Karpas-422 (cell line): ENCODE results near the gene UBQLN1. TPM values are rescaled to one million over a fixed set of nuclear protein-coding genes. Genes with fewer than 3 reads are reported as not detected.
"Not testable (repeated sequence)": the region's sequence is repeated elsewhere in the genome, so short reads cannot be mapped to it uniquely, and the experiment has no call there.

Source experiments
- DNase-seq: peaks from one replicate; pipeline ENCODE4 v3.0.0-alpha.2; 2015
- H2AFZ ChIP-seq: fragments of 200-600 bp; sonication (generic); 2 replicates; pipeline ENCODE4 v1.6.1; 2014; ENCODE audit warnings: antibody characterized with exemption, low read length, mixed read lengths
- H3K27ac ChIP-seq: fragments of 200-600 bp; sonication (generic); 2 replicates; pipeline ENCODE4 v1.5.1; 2014; ENCODE audit warnings: mild to moderate bottlenecking, low read length, moderate library complexity
- H3K27me3 ChIP-seq: fragments of 200-600 bp; sonication (generic); 2 replicates; pipeline ENCODE4 v1.6.1; 2014; ENCODE audit warnings: low read length, mixed read lengths
- H3K36me3 ChIP-seq: fragments of 200-600 bp; sonication (generic); 2 replicates; pipeline ENCODE4 v1.6.1; 2014; ENCODE audit warnings: low read length, mixed read lengths; ENCODE audit not compliant: insufficient read depth
- H3K4me1 ChIP-seq: fragments of 200-600 bp; sonication (generic); 2 replicates; pipeline ENCODE4 v1.6.1; 2014; ENCODE audit warnings: mild to moderate bottlenecking, low read length, mixed read lengths
- H3K4me2 ChIP-seq: fragments of 200-600 bp; sonication (generic); 2 replicates; pipeline ENCODE4 v1.6.1; 2014; ENCODE audit warnings: low read length, low read depth, mild to moderate bottlenecking; ENCODE audit not compliant: poor library complexity, severe bottlenecking
- H3K4me3 ChIP-seq: fragments of 200-600 bp; sonication (generic); 2 replicates; pipeline ENCODE4 v1.5.1; 2014; ENCODE audit warnings: mild to moderate bottlenecking, antibody characterized with exemption, low read length, mixed read lengths
- H3K79me2 ChIP-seq: fragments of 200-600 bp; sonication (generic); 2 replicates; pipeline ENCODE4 v1.6.1; 2014; ENCODE audit warnings: mild to moderate bottlenecking, low read length, mixed read lengths
- H3K9ac ChIP-seq: fragments of 200-600 bp; sonication (generic); 2 replicates; pipeline ENCODE4 v1.6.0; 2014; ENCODE audit warnings: low read length
- H3K9me2 ChIP-seq: fragments of 200-600 bp; sonication (generic), shearing (Covaris generic); replicated peaks from 2 replicates; pipeline ENCODE4 v1.6.0; 2014; ENCODE audit warnings: mild to moderate bottlenecking, low read length, moderate library complexity; ENCODE audit not compliant: insufficient read depth
- H3K9me3 ChIP-seq: fragments of 300-700, 200-600 bp; sonication (generic); 2 replicates; pipeline ENCODE4 v1.6.1; 2014; ENCODE audit warnings: low read length, mixed read lengths
- H4K20me1 ChIP-seq: fragments of 200-600 bp; sonication (generic); 2 replicates; pipeline ENCODE4 v1.6.1; 2014; ENCODE audit warnings: mild to moderate bottlenecking, antibody characterized with exemption, low read length, low read depth; ENCODE audit not compliant: insufficient read depth
- total RNA-seq: library from RNA; depleted of rRNA; stranded (reverse); fragments of >200 nt; shearing (Covaris generic); gene quantifications from 2 replicates; pipeline ENCODE4 v1.2.3, GENCODE V29; 2014; ENCODE audit warnings: low replicate concordance

UBQLN1 gene
- total RNA-seq, 1 experiment from 2014 or later: 118 TPM

DNA sequence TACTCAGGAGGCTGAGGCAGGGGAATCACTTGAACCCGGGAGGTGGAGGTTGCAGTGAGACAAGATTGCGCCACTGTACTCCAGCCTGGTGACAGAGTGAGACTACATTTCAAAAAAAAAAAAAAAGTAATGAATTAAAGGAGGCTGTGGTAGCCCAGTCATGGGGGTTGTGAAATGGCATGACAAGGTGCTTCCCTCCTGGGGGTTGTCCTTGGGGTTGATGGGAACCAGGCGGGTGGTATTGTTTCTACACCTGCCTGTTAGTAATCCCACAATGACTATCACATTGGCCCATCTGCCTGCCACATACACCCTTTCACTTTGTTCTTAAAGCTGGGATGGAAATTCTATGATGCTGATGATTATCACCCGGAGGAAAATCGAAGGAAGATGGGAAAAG lies 79.2 kb downstream of the UBQLN1 start:
- no peaks in the 10 kb centered on the region for H3K9me2 ChIP-seq
- H4K20me1 ChIP-seq: no peaks in the 10 kb centered on the region
- no peaks in the 10 kb centered on the region for H3K9me3 ChIP-seq
- H3K9ac ChIP-seq: no peak overlapping the region
- H3K4me1 ChIP-seq: peaks cover 14% of the 10 kb centered on the region
- H3K27me3 ChIP-seq: no peaks in the 10 kb centered on the region
- DNase-seq: no peak
- no peak overlapping the region for H2AFZ ChIP-seq
- H3K79me2 ChIP-seq: peaks cover 16% of the 10 kb centered on the region
- H3K27ac ChIP-seq: no peak overlapping the region
- H3K4me2 ChIP-seq: no peak overlapping the region
- H3K4me3 ChIP-seq: no peak overlapping the region
- 0 out of 2 replicates have a peak, but pooled peaks cover 4% of the 10 kb centered on the region for H3K36me3 ChIP-seq

DNA sequence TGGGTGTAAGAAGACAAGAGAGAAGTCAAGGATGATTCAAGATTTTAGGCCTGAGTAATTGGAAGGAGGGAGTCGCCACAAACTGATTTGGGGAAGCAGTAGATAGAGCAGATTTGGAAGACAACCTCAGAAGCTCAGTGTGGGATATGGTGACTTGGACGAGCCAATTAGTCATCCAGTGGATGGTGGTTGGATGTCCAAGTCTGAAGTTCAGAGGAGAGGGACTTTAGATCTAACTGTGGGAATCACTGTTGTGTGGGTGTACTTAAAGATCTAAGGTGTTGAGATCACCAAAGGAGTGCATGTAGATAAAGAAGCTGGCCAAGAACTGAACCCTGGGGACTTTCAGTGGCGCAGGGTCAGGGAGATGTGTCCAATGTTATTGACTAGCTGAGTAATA lies 82.6 kb downstream of the UBQLN1 start:
- no peak overlapping the region for H3K27ac ChIP-seq
- H4K20me1 ChIP-seq: no peaks in the 10 kb centered on the region
- H3K9me3 ChIP-seq: no peaks in the 10 kb centered on the region
- no peak overlapping the region for H3K4me2 ChIP-seq
- H3K9ac ChIP-seq: no peak overlapping the region
- 0 out of 2 replicates have a peak, but pooled peaks cover 4% of the 10 kb centered on the region for H3K36me3 ChIP-seq
- no peaks in the 10 kb centered on the region for H3K9me2 ChIP-seq
- H3K4me3 ChIP-seq: no peak overlapping the region
- H3K27me3 ChIP-seq: no peaks in the 10 kb centered on the region
- peaks cover 32% of the 10 kb centered on the region for H3K4me1 ChIP-seq
- peaks cover 20% of the 10 kb centered on the region for H3K79me2 ChIP-seq
- no peak for DNase-seq
- no peak overlapping the region for H2AFZ ChIP-seq

DNA sequence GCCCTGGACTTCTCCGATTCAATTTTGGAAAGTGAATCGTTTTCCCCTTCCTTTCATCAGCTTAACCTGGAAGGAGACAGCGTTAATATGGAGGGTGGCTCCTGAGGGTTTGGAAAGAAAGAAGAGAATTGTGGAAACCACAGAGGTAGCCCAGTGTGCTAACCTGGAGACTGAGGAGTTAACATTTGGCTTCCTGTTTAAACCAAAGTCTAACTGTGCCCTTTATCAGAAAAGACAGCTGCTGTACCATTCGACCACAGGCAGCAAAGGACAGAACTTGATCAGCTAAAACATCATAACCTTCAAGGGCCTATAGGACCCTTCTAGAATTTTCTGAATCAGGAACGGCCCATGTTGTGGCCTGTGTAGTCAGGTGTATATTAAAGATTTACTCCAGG lies 84.1 kb downstream of the UBQLN1 start:
- Histone ChIP-seq H3K4me3 (peak overlapping the region; percentile 82), H3K36me3 (0 out of 2 replicates have a peak, but pooled peaks cover under 1% of the 10 kb centered on the region), H2AFZ (peak overlapping the region; percentile 32; the same call in 1 of the 2 replicates), H3K4me1 (peaks cover 32% of the 10 kb centered on the region), H3K9ac (peak overlapping the region; percentile 88), H3K27ac (peak overlapping the region; percentile 67), H3K4me2 (peak overlapping the region; percentile 87), H3K9me2 (no peaks in the 10 kb centered on the region), H3K79me2 (peaks cover 20% of the 10 kb centered on the region), H3K27me3 (no peaks in the 10 kb centered on the region), H3K9me3 (no peaks in the 10 kb centered on the region), H4K20me1 (no peaks in the 10 kb centered on the region)
- peak; percentile 66 for DNase-seq

DNA sequence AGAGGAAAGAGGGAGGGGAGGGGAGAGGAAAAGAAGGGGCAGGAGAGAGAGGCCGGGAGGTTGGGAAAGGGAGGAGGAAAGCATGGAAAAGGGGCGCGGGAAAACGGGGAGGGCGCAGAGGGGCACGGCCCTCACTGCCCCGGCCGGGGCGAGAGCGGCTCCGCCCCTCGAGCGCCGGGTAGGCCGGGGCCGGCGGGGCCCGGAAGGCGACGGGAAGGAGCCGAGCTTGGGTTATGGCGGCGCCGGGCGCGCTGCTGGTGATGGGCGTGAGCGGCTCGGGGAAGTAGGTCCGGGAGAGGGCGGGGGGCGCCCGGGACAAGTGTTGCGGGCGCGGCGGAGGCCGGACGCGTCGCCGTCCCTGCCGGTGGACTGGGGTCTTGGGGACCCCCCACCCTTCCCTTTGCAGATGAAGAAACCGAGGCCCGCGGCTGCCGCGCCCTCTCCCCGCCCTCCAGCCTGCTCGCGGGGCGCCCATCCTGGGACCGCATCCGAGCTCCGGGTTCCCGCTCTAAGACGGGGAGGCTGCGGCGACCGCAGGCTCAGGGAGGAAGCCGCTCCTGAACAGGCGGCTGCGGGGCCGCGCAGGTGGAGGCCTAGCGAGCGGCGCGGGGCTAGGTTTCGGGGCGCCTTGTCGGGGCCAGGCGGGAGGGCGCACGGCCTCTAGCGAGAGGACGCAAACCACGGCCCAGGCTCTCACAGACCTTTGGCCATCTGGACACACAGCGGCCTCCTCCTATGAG lies 84.6 kb downstream of the UBQLN1 start, which contains the start of gene IDNK:
Gene IDNK (plus strand): TSS at position 205 of the 740 bp plus-strand sequence. CDS start 29 bp downstream, at position 234.
- Histone ChIP-seq H3K79me2 (peaks cover 20% of the 10 kb centered on the region), H3K27me3 (no peaks in the 10 kb centered on the region), H3K9me2 (no peaks in the 10 kb centered on the region), H3K4me1 (peaks cover 32% of the 10 kb centered on the region), H2AFZ (peak within 1 kb of the TSS; percentile 32), H3K9ac (peak within 1 kb of the TSS; percentile 88), H4K20me1 (no peaks in the 10 kb centered on the region), H3K4me2 (peak within 1 kb of the TSS; percentile 87), H3K9me3 (no peaks in the 10 kb centered on the region), H3K36me3 (no peaks in the 10 kb centered on the region), H3K27ac (peak within 1 kb of the TSS; percentile 67), H3K4me3 (peak within 1 kb of the TSS; percentile 82)
- DNase-seq: peak; percentile 88

DNA sequence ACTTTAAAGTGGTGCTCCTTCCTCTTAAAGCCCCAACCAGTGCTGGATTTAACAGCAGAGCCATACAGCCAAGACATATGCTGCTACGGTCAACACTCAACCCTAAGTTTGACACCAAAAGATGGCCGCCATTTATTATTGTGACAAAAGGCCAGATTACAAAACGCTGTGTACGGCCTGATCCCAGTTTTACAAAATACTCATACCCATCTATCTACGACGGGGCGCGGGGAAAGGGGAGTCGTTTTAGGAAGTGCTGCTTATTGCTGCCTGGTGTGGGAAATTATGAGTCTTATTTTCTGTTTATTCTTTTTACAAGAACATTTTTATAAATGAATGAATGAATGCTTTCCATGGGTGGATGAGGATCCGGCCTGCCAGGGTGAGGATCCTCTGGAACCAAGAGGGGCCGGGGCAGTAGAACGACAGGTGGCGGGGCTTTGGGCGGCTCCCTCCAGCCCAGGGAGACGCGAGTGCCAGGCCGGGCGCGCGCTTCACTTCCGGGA lies 85.3 kb downstream of the UBQLN1 start:
- Histone ChIP-seq H3K4me2 (peak overlapping the region; percentile 87), H2AFZ (peak overlapping the region; percentile 32), H3K36me3 (no peaks in the 10 kb centered on the region), H3K27ac (no peak overlapping the region), H4K20me1 (no peaks in the 10 kb centered on the region), H3K9ac (peak overlapping the region; percentile 88), H3K79me2 (peaks cover 20% of the 10 kb centered on the region), H3K9me3 (no peaks in the 10 kb centered on the region), H3K4me3 (peak overlapping the region; percentile 82), H3K27me3 (no peaks in the 10 kb centered on the region), H3K4me1 (peaks cover 32% of the 10 kb centered on the region), H3K9me2 (no peaks in the 10 kb centered on the region)
- DNase-seq: peak; percentile 60

DNA sequence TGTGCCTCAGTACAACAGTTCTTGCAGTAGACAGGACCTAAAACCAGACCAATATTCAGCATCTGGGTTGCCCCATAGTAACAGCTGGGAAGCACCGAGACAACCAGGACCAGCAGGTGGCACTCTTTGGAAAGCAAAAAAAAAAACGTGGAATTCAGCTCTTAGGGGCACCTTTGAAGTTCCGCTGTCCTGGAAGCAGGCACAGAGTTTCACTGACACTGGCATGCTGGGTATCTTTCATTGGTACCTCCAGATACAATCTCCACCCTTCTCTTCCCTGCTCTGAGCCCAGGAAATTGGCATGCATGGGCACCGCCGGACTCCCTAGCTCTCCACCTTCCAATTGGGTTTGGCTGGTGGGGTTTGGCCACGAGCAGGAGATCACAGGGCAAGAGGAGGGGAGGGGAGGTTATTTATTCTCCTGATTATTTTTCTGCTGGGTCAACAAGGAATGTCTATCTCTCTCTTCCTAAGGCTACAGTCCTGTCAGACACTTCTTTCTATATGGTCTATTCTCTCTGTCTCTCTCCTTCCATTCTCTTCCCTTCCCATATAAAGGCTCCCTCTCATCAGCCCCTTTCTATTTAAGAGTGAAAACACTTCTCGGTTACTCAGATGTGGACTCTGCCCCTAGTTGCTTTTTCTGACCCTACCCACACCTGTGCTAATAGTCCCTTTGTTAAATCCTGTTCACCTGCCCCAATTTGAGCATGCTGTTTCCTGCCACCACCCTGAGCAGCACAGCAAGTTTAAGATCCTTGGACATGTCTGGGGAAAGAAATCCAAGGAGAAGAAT lies 86.7 kb downstream of the UBQLN1 start:
- peak overlapping the region; percentile 68 for H3K4me2 ChIP-seq
- peak overlapping the region; percentile 44 for H3K4me3 ChIP-seq
- H3K36me3 ChIP-seq: no peaks in the 10 kb centered on the region
- H3K79me2 ChIP-seq: peaks cover 20% of the 10 kb centered on the region
- no peaks in the 10 kb centered on the region for H4K20me1 ChIP-seq
- H3K27ac ChIP-seq: no peak overlapping the region
- no peaks in the 10 kb centered on the region for H3K9me3 ChIP-seq
- H3K27me3 ChIP-seq: no peaks in the 10 kb centered on the region
- H3K4me1 ChIP-seq: peaks cover 32% of the 10 kb centered on the region
- H3K9ac ChIP-seq: peak overlapping the region; percentile 21
- H2AFZ ChIP-seq: peak overlapping the region; percentile 53
- peak; percentile 82 for DNase-seq
- no peaks in the 10 kb centered on the region for H3K9me2 ChIP-seq

DNA sequence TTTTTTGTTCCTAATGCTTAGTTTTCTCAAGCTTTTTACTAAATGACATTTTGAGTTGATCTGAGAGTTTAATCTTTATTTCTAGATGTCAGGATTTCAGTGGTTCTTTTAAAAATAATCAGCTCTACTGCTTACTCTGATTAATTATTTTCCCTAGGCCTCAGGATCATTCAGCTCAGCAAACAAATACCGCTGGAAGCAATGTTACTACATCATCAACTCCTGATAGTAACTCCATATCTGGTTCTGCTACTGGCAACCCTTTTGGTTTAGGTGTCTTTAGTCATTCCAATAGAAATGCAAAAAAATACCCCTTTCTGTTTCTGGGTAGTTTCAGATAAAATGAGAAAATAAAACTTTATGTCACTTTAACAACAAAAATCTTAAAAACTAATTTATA lies 90.5 kb downstream of the UBQLN1 start:
- Histone ChIP-seq H3K36me3 (no peaks in the 10 kb centered on the region), H3K27me3 (no peaks in the 10 kb centered on the region), H3K4me1 (peaks cover 14% of the 10 kb centered on the region), H3K4me3 (no peak overlapping the region), H3K27ac (no peak overlapping the region), H3K4me2 (no peak overlapping the region), H3K9me2 (no peaks in the 10 kb centered on the region), H3K9me3 (no peaks in the 10 kb centered on the region), H3K9ac (no peak overlapping the region), H3K79me2 (no peaks in the 10 kb centered on the region), H2AFZ (no peak overlapping the region), H4K20me1 (no peaks in the 10 kb centered on the region)
- DNase-seq: no peak

DNA sequence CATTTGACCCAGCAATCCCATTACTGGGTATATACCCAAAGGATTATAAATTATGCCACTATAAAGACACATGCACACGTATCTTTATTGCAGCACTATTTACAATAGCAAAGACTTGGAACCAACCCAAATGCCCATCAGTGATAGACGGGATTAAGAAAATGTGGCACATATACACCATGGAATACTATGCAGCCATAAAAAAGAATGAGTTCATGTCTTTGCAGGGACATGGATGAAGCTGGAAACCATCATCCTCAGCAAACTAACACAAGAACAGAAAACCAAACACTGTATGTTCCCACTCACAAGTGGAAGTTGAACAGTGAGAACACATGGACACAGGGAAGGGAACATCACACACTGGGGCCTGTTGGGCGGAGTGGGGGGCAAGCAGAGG lies 94.5 kb downstream of the UBQLN1 start:
- not testable (repeated sequence) for H2AFZ ChIP-seq, H3K9ac ChIP-seq, H3K9me3 ChIP-seq, H3K4me3 ChIP-seq, H3K4me1 ChIP-seq, H3K9me2 ChIP-seq, H3K36me3 ChIP-seq, H4K20me1 ChIP-seq, H3K27ac ChIP-seq, H3K79me2 ChIP-seq, H3K4me2 ChIP-seq, H3K27me3 ChIP-seq, DNase-seq
